ENCODE measurements around the gene SCGB3A1. TPM values are rescaled to one million over a fixed set of nuclear protein-coding genes. Genes with fewer than 3 reads are reported as not detected.

Gene SCGB3A1
- polyA plus RNA-seq, 3 donors, result 1.1 to 1.2 TPM; not detected in 1

GRCh38 chr5:180609386-180609785, 18.1 kb upstream of the SCGB3A1 start:
- H3K27ac ChIP-seq (ENCODE audit: low read depth, low read length), result no peak overlapping the region
- WGBS, 3 donors, result 82 to 88% (median 86%) methylated on average over 15 of the region's 15 CpGs

GRCh38 chr5:180608572-180609310, 17.4 kb upstream of the SCGB3A1 start:
- no peak overlapping the region for H3K27ac ChIP-seq (ENCODE audit: low read depth, low read length)
- whole genome bisulfite sequencing, 3 donors, result 89 to 91% (median 90%) methylated on average over 26 of the region's 26 CpGs

- H3K27ac ChIP-seq (ENCODE audit: low read depth, low read length), result no peak overlapping the region
- 58 to 67% (median 63%) methylated on average over 18 of the region's 18 CpGs for WGBS, 3 donors
These were observed 16.7 kb upstream of the SCGB3A1 start for GRCh38 chr5:180607861-180608571.

- WGBS, 3 donors, result 67 to 88% (median 86%) methylated on average over 21 of the region's 21 CpGs
- H3K27ac ChIP-seq (ENCODE audit: low read depth, low read length), result no peak overlapping the region
These were observed 15.0 kb upstream of the SCGB3A1 start for GRCh38 chr5:180606215-180606785.

GRCh38 chr5:180605554-180606214, 14.4 kb upstream of the SCGB3A1 start:
- 54 to 60% (median 55%) methylated on average over 11 of the region's 11 CpGs for WGBS, 3 donors
- no peak overlapping the region for H3K27ac ChIP-seq (ENCODE audit: low read depth, low read length)

- 81 to 86% (median 81%) methylated on average over 13 of the region's 13 CpGs for WGBS, 3 donors
- H3K27ac ChIP-seq (ENCODE audit: low read depth, low read length), result no peak overlapping the region
These were observed 13.0 kb upstream of the SCGB3A1 start for GRCh38 chr5:180604271-180604670.

- no peak overlapping the region for H3K27ac ChIP-seq (ENCODE audit: low read depth, low read length)
- 82 to 94% (median 93%) methylated on average over 19 of the region's 19 CpGs for WGBS, 3 donors
These were observed 11.8 kb upstream of the SCGB3A1 start for GRCh38 chr5:180603076-180603594.

- no peak overlapping the region for H3K27ac ChIP-seq (ENCODE audit: low read depth, low read length)
- WGBS, 3 donors, result 67 to 75% (median 71%) methylated on average over 15 of the region's 15 CpGs
These were observed 11.3 kb upstream of the SCGB3A1 start for GRCh38 chr5:180602481-180603075.

- 82 to 86% (median 85%) methylated on average over 34 to 36 of the region's 36 CpGs for WGBS, 3 donors
- H3K27ac ChIP-seq (ENCODE audit: low read depth, low read length), result no peak overlapping the region
These were observed 10.5 kb upstream of the SCGB3A1 start for GRCh38 chr5:180601591-180602480.

- 84 to 86% (median 84%) methylated on average over 12 of the region's 12 CpGs for WGBS, 3 donors
- H3K27ac ChIP-seq (ENCODE audit: low read depth, low read length), result no peak overlapping the region
These were observed 9.3 kb upstream of the SCGB3A1 start for GRCh38 chr5:180600554-180601041.

GRCh38 chr5:180599981-180600553, 8.8 kb upstream of the SCGB3A1 start:
- 68 to 78% (median 70%) methylated on average over 15 to 16 of the region's 16 CpGs for WGBS, 3 donors
- no peak overlapping the region for H3K27ac ChIP-seq (ENCODE audit: low read depth, low read length)

- 91 to 94% (median 93%) methylated on average over 6 of the region's 6 CpGs for WGBS, 3 donors
- no peak overlapping the region for H3K27ac ChIP-seq (ENCODE audit: low read depth, low read length)
These were observed 8.3 kb upstream of the SCGB3A1 start for GRCh38 chr5:180599590-180599914.

- no peak overlapping the region for H3K27ac ChIP-seq (ENCODE audit: low read depth, low read length)
- 89 to 93% (median 89%) methylated on average over 16 of the region's 16 CpGs for WGBS, 3 donors
These were observed 7.7 kb upstream of the SCGB3A1 start for GRCh38 chr5:180598797-180599589.

GRCh38 chr5:180598316-180598701, 7.0 kb upstream of the SCGB3A1 start:
- no peak overlapping the region for H3K27ac ChIP-seq (ENCODE audit: low read depth, low read length)
- WGBS, 3 donors, result 79 to 87% (median 84%) methylated on average over 9 of the region's 9 CpGs

- WGBS, 3 donors, result 63 to 69% (median 64%) methylated on average over 22 to 24 of the region's 24 CpGs
- H3K27ac ChIP-seq (ENCODE audit: low read depth, low read length), result no peak overlapping the region
These were observed 5.5 kb upstream of the SCGB3A1 start for GRCh38 chr5:180596668-180597231.

GRCh38 chr5:180596115-180596667, 4.9 kb upstream of the SCGB3A1 start:
- H3K27ac ChIP-seq (ENCODE audit: low read depth, low read length), result no peak overlapping the region
- WGBS, 3 donors, result 90 to 94% (median 91%) methylated on average over 10 to 12 of the region's 12 CpGs
